ENCODE data around the gene PTTG1IP. TPM values are rescaled to one million over a fixed set of nuclear protein-coding genes. Genes with fewer than 3 reads are reported as not detected.
"Not testable (repeated sequence)": the region's sequence is repeated elsewhere in the genome, so short reads cannot be mapped to it uniquely, and the experiment has no call there.

The PTTG1IP gene
- total RNA-seq, 1 donor from 2014 or later = 72.2 TPM

DNA sequence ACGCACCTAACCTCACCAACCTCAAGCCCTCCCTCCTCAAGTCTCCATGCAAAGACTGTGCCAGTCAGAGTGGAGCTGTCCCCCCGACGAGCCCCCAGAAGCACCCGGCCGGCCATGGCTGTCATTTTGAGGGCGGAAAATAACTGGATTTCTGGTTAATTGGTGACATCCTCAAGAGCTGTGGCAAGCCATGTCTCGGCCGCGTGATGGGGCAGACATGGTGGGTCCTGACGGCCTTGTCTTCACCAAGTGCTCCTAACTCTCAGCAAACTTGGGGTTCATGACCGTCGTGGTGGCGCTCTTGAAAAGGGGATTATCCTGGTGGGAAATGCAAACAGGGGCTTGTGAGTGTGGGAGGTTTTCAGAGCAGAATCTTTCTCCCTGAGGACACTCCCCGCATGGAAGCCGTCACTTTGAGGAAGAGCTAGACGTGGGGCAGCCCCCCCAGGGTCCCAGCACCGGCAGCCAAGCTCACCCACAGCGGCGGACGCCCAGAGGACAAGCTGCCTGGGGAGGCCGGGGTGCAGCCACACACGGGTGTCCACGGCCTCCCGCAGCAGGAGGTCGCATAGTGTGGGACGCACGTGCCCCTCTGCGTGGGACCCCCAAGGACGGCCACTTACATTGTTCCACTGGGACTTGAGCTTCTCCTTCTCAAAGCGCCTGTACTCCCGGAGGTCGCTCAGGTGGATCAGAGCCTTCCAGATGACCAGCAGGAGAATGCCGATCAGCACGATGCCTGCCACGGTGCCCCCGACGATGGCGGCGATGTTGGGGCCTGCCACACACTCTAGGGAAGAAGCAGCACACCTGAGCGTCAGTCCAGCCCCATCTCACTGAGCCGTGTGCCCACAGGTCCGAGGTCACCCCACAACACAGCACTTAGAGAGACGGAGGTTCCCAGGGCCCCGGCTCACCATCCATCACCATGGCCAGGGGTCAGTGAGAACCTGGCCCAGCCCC, 12.9 kb upstream of the PTTG1IP start:
- FAIRE-seq (no peak), DNase-seq (ENCODE audit: low spot score in 2 of 2) (no peak)

DNA sequence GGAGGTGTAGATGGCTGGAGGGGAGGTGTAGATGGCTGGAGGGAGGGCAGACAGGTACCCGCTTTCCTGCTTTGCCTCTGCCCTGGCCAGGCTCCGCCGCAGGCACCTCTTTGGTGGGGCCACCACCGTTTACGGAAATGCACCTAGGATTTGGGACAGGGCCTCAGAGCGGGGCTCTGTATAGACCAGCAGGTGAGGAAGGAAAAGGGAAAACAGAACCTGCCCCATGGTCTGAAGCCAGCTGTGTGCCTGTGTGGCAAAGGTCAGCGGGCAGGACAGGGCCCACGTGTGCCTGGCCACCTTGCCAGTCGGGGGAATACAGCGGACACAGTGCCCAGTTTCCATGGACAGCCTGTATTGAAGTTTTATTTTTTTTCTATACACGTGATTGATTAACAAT, 12.1 kb upstream of the PTTG1IP start:
- FAIRE-seq (no peak), DNase-seq (ENCODE audit: low spot score in 2 of 2) (no peak)

DNA sequence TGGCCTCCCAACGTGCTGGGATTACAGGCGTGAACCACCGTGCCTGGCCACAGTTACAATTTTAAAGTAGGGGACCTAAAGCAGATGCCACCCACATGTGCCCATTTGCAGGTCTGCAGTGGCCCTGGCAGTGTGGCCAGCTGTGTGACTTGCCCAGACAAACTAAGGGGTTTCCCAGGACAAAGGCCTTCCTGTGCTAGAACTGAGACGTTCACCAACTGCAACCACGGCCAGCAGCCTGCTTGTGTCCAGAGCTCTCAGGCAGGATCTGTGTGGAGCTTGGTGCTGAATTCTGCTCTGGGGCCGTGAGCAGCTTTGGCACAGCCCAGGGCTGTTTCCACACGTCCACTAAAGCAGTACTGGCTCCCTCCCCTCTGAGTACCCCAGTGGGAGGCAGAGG, 10.6 kb upstream of the PTTG1IP start:
- FAIRE-seq (no peak), DNase-seq (ENCODE audit: low spot score in 2 of 2) (no peak)

DNA sequence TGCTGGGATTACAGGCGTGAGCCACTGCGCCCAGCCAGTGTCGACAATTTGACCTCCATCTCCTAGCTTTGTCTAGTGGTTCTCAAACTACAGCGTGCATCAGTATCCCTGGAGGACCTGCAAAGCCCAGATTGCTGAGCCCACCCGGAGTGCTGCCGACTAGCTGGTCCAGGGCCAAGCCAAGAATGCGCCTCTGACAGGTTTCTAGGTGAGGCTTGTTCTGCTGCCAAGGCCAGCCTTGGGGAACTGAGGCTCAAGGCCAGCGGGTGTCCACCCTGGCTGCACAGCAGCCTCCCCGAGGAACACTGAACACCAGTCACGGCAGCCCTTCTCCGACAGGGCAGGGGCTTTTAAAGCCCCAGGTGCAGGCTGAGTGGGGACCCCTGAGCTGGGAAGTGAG, 9.8 kb upstream of the PTTG1IP start:
- no peak for DNase-seq (ENCODE audit: low spot score in 2 of 2)

DNA sequence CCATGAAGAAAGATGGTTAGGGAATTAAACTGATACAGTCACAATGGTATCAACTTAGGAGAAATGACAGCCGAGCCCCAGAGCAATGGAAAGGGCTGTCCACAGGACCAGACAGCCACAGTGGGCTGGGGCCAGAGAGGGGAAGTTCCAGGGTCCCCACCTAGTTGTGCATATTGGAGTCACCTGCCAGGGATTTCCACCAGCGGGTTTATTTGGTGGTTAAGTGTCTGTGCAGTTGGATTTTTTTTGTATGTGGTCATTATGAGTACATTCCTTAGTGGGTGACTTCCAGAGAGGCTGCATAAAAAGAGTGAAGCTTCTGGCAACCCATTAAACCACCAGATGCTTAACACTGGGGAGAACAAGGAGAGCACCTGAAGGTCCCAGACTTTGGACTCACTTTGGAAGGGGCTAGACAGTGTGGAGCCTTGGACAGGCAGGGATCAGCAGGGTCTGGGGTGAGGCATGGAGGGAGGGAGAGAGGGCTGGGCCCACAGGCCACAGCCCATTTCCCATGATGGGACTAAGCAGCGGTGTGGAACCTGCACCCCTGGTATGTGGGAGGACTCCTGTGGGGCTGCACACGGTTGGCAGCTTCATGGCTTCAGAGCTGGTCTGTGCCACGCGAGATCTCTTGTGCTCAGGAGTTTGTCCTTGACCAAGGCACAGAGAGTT, 7.8 kb upstream of the PTTG1IP start:
- FAIRE-seq (no peak), DNase-seq (ENCODE audit: low spot score in 2 of 2) (no peak)

More for the DNA sequence above, 9.8 kb upstream of the PTTG1IP start:
- FAIRE-seq = no peak

DNA sequence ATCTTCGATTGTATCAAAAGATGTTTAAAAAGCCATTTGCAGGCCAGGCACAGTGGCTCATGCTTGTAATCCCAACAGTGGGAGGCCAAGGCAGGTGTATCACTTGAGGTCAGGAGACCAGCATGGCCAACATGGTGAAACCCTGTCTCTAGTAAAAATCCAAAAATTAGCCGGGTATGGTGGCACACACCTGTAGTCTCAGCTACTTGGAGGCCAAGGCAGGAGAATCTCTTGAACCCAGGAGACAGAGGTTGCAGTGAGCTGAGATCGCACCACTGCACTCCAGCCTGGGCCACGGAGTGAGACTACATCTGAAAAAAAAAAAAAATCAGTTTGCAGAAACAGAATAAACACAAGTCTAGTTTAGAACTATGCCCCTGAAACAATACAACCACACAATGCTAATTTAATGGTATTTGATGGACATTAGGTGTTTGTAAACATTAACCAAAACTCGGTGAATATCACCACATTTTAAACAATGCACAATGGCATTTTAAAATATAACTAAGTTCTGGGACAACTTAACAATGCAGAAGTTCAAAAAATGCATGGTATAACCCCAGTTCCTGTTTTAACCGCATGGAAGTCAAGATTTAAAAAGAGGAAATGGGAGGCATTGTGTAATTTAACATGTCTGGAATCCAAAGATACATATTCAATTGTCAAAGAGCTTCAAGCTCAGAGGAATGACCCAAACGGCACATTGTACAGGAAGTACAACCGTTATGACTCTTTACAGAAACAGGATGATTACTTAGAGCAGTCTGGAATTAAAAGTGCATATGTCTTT, 7.1 kb upstream of the PTTG1IP start:
- FAIRE-seq = no peak
- no peak for DNase-seq (ENCODE audit: low spot score in 2 of 2)

DNA sequence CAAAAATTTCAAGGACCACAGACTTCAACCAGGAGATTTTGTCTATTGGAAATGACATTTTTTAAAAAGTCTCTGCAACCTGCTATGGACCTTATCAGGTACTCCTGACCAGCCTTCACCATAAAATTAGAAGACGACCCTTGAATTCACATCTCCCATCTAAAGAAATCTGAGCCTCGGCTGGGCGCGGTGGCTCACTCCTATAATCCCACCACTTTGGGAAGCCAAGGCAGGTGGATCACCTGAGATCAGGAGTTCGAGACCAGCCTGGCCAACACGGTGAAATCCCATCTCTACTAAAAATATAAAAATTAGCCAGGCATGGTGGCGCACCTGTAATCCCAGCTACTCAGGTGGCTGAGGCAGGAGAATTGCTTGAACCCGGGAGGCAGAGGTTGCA, 5.7 kb upstream of the PTTG1IP start:
- DNase-seq (ENCODE audit: low spot score in 2 of 2); FAIRE-seq: not testable (repeated sequence)

DNA sequence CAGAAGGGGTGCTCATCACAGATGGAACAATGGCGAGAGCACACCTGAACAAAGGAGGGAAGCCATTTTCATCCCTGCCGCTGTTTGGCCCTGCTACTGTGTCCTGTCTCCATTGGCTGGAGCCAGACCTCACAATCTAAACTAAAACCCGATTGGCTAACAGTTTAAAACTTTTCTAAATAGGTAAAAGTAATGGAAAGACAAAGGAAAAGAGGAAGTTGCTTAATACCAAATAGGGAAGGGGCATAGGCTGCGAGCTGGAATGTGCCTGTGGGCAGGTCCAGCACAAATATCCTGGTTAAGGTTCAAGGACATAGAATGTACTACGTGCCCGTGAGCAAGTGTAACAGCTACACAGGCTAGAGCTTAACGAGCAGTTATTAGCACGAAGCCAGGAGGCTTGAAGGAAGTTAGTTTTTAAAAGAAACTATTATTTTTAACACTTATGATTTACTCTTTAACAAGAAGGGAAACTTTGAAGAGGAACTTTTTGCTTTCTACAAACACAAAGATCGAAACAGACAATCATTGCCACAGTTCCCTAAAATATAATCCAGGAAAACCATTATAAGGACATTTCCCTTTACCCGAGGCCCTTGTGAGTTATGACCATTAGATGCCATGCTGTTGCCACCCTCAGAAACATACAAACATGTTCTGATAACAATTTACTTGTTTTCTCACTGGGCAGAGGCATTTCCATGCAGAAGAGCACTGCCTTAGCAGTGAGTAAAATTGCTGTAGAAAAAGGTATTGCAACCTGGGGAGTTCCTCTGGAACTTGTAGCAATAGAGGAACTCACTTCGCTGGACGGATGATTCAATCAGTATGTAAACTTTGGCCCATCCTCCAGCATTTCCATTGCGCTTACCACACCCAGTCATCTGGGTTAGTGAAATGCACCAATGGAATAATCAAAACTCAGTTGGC, 4.8 kb upstream of the PTTG1IP start:
- FAIRE-seq (no peak), DNase-seq (ENCODE audit: low spot score in 2 of 2) (no peak)

DNA sequence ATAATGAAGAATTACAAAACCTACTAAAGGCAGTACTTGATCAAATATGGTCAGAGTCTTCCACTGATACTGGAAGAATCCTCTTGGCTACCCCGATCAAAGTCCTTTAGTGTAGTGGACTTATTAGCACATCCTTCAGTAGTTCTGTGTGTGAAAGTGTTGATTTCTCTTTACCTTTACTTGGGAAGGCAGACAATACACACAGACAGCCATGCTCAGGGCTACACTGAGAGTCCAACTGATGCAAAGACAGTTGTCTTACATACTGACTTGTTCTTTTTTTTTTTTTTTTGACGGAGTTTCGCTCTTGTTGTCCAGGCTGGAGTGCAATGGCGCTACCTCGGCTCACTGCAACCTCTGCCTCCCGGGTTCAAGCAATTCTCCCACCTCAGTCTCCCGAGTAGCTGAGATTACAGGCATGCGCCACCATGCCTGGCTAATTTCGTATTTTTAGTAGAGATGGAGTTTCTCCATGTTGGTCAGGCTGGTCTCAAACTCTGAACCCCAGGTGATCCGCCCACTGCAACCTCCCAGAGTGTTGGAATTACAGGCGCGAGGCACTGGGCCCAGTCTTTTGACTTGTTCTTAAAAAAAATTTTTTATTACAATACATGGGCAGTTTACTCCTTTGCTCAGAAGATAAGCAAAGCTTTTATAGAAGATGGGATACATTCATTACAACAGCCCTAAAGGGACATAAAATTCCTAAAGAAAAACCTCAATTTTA, 3.5 kb upstream of the PTTG1IP start:
- DNase-seq (ENCODE audit: low spot score in 2 of 2) (no peak), FAIRE-seq (no peak)

DNA sequence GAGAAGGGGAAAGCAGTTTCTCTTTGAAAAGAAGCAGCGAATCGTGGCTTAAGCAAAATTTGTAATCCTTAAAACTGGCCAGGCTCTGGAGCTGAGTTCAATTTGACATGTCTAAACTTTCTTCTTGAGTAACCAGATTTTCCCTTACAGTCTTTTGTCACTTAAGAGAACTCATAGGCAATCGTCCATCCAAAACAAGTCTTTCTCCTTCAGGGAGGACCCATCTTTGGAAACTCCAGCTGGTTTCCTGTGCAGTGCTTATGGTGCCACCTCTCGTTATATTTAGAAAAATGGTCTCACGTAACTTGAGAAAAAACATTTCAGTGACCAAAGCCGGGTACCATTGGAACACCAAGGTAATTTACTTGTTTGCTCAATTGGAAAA, 1.8 kb upstream of the PTTG1IP start:
- no peak for FAIRE-seq
- no peak for DNase-seq (ENCODE audit: low spot score in 2 of 2)

DNA sequence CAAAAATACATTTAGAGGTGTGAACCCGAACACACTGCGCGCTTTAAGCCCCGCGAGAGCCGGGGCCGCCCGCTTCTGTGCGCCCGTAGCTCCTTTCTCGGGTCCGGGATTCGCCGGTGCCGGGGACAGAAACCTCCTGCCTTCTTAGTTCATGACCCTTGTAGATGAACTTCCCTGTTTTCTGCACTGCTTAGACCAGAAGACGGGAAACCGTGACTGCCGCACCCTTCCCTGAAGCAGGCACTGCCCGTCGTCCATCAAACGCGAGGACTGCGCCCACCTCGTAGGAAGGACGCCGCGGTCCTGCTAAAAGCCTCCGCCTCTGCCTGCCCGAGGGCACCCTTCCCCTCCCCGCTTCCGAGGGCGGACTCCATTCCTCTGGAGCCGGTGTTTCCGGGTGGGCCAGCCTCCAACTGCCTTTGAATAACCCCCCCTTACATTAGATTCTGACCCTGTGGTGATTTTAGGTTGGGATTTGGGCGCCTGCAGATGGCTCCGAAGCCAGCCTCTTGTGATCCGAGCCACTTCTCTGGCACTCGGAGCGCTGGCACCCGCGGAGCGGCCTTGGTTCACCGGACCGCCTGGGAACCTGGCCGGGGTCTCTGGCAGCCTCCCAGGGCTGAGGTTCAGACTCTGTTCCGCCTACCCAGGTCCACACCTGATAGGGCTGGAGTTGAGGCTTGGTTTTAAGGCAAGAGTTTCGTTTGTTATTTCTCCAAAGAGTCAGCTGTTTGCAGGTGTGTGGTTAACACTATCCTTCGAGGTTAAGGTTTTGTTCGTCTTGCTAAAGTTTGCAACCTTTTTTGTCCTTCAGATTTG, 1.2 kb upstream of the PTTG1IP start:
- FAIRE-seq (no peak), DNase-seq (ENCODE audit: low spot score in 2 of 2) (no peak)

DNA sequence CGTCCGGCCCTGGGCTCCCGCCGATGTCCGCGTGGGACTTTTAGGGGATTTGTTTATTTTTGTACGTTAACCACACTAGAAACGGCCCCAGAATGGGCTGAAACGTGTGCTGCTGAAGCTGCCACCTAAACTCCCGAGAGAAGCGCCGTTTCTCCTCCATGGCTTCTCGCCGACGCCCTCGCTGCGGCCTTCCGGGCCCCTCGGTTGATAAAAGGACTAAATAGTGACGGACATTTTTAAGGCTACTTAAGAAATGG, 678 bp upstream of the PTTG1IP start:
- DNase-seq (ENCODE audit: low spot score in 2 of 2) (no peak), FAIRE-seq (no peak)

DNA sequence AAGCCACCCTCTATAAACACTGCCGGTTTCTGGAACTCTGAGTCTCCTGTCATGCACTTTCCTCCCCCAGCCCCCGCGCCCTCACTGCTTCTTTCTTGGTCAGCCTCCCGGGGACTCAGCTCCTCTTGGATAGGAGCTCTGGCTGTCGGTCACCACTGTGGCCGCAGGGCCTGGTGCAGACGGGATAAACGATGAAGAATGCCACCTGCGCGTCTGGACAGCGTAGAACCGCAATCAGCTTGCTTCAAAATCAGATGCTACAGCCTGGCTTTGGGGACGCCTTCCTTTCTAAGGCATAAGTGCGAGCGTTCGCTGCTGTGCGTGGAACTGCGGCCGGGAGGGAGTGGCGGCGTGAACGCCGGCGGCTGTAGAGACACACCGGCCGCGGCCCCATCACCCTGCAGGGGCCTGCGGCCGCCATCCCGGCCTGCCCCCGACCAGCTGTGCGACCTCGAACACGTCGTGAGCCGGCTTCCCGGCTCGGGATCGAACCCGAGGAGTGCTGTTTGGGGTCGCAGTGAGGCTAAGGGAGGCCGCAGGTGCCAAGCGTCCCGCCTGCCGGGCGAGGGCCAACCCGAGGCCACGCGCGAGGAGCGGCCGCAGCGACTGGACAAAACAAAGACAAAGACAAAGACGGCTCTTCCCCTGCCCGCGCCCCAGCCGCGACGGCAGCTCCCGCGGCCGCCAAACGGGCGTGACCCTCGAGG, 688 bp downstream of the PTTG1IP start:
- no peak for FAIRE-seq
- DNase-seq (ENCODE audit: low spot score in 2 of 2) = peak in 1 of 2 donors; percentile 52

DNA sequence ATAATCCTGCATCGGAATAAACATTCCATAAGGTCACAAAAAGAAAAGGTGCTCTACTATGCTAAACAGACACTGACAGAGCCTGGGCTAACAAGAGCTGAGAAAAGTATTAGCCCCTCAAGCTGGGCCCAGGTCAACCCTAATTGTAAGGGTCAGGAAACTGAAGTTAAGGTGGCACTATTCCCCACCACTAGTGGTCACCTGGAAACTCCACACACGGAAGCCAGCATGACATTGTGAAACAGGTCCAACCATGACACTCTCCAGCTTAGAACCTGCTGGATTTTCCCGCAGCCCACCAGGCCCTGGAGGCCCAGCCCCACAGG, 1.2 kb downstream of the PTTG1IP start:
- no peak for FAIRE-seq
- DNase-seq (ENCODE audit: low spot score in 2 of 2) = no peak

DNA sequence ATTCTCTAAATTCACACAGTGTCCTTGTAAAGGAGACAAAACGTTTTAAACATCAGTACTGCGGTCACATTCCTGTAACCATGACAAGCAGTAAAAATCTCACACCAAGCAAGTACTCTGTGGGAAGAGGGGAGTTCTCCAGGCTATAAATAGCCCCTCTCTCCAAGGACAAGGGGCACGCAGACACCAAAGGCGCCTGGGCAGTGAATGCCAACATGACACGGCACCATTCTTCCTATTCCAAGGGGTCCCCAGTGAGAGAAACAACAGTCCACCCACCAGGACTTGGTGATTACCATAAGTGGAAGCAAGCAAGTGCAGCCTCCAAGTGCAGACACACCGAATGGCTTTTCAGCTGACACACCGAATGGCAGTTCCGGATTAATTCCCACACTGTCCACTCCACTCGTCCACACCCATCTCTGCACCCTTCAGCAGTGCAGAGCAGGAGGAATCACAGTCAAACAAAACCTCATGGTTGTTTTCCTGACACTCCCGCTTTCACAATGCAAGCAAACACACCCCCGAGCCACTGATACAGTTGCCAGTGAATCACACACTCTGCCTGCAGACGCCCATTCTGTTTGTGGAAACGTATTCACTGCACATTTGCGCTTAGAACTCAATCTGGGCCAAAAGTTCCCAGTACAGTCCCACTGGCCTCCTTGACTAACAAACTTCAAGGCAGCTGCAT, 1.8 kb downstream of the PTTG1IP start:
- no peak for FAIRE-seq

DNA sequence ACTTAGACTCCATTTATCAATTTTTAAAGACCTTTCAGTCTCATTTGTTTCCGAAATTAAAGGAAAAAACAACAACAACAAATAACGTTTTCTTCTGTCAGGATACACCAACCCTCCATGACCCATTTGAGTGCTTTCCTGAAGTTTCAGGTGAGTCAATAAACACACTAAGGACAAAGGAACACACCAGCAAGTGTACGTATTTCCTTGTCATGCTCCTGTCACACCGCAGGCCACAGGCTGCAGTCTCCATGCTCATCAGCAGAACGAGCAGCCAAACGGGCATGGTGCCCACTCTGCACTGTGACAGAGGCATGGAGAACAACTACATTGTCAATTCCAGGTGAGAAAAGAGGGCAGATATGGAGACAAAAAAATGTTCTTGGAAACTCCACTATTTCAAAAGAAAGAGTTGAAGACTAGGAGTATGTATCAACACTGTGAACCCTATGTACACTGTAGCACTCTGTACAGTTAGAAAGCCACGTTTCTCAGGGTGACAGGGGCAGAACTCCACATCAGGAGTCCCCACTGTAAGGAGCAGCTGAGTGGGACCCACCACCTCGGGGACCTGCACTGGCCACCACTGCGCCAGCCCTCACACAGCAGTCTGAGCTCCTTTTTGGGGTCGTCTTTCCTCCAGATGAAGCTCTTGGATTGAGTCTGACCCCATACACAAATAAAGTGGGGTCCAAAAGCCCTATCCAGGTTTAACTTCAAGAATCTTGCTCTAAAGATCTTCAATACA, 2.6 kb downstream of the PTTG1IP start:
- FAIRE-seq (no peak), DNase-seq (ENCODE audit: low spot score in 2 of 2) (no peak)

More for the DNA sequence above, 1.8 kb downstream of the PTTG1IP start:
- DNase-seq (ENCODE audit: low spot score in 2 of 2) = peak in 1 of 2 donors; percentile 47
